SU-DHL-6 (cell line): ENCODE data around the gene EPHA3.

Experiments used
- H2AFZ ChIP-seq: fragments of 200-600 bp; sonication (generic); 2 replicates; pipeline ENCODE4 v1.6.1; 2014; ENCODE audit warnings: low read depth, mild to moderate bottlenecking, moderate library complexity, mixed read lengths, antibody characterized with exemption, low read length; ENCODE audit not compliant: severe bottlenecking
- H3F3A ChIP-seq: fragments of 200-600 bp; shearing (Covaris generic); 2 replicates; pipeline ENCODE4 v1.6.0; 2016; ENCODE audit warnings: antibody characterized with exemption, mild to moderate bottlenecking; ENCODE audit not compliant: insufficient read depth
- H3K27ac ChIP-seq: fragments of 200-600 bp; sonication (generic); 2 replicates; pipeline ENCODE4 v1.5.1; 2016; ENCODE audit warnings: low read depth, mild to moderate bottlenecking, low read length, moderate library complexity, mixed read lengths
- H3K27me3 ChIP-seq: fragments of 200-600 bp; sonication (generic), shearing (Covaris generic); 2 replicates; pipeline ENCODE4 v1.6.0; 2014; ENCODE audit warnings: mild to moderate bottlenecking, low read length
- H3K36me3 ChIP-seq: fragments of 200-600 bp; sonication (generic); 2 replicates; pipeline ENCODE4 v1.6.1; 2014; ENCODE audit warnings: mild to moderate bottlenecking, low read length, mixed read lengths
- H3K4me2 ChIP-seq: fragments of 300-600, 200-600 bp; shearing (Covaris generic), sonication (generic); 2 replicates; pipeline ENCODE4 v1.6.0; 2014; ENCODE audit warnings: low read length, low read depth, mild to moderate bottlenecking; ENCODE audit not compliant: poor library complexity, severe bottlenecking
- H3K4me3 ChIP-seq: fragments of 200-600 bp; sonication (generic); 2 replicates; pipeline ENCODE4 v1.5.1; 2014; ENCODE audit warnings: antibody characterized with exemption, low read length, mild to moderate bottlenecking, mixed read lengths; ENCODE audit not compliant: insufficient read depth, poor library complexity, severe bottlenecking
- H3K79me2 ChIP-seq: fragments of 200-600 bp; sonication (generic); 2 replicates; pipeline ENCODE4 v1.6.1; 2014; ENCODE audit warnings: mild to moderate bottlenecking, low read length, moderate library complexity; ENCODE audit not compliant: insufficient read depth
- H3K9ac ChIP-seq: fragments of 200-600 bp; sonication (generic); 2 replicates; pipeline ENCODE4 v1.7.0; 2014; ENCODE audit warnings: mild to moderate bottlenecking, low read length
- H3K9me2 ChIP-seq: fragments of 200-600 bp; sonication (generic); replicated peaks from 2 replicates; pipeline ENCODE4 v1.6.1; 2014; ENCODE audit warnings: low read length; ENCODE audit not compliant: insufficient read depth
- H3K9me3 ChIP-seq: fragments of 200-600 bp; sonication (generic); 2 replicates; pipeline ENCODE4 v1.6.1; 2014; ENCODE audit warnings: low read length, mixed read lengths; ENCODE audit not compliant: insufficient read depth
- H4K20me1 ChIP-seq: fragments of 200-600 bp; sonication (generic); 2 replicates; pipeline ENCODE4 v1.6.1; 2014; ENCODE audit warnings: low read depth, mild to moderate bottlenecking, antibody characterized with exemption, low read length, moderate library complexity, mixed read lengths
- EZH2phosphoT487 ChIP-seq: fragments of 200-600 bp; sonication (generic), shearing (Covaris generic); conservative IDR thresholded peaks from 2 replicates; pipeline ENCODE4 v1.6.1; 2018; ENCODE audit warnings: mild to moderate bottlenecking, antibody characterized with exemption, low read length, moderate library complexity, mixed read lengths
- TF ChIP-seq, protein P1 (sequence below): fragments of 200-600 bp; sonication (generic); IDR thresholded peaks from one replicate; pipeline ENCODE4 v1.5.1; 2017; ENCODE audit warnings: antibody characterized with exemption, mild to moderate bottlenecking, low read length, moderate library complexity; ENCODE audit not compliant: insufficient read depth, poor library complexity, severe bottlenecking

EPHA3 gene

DNA sequence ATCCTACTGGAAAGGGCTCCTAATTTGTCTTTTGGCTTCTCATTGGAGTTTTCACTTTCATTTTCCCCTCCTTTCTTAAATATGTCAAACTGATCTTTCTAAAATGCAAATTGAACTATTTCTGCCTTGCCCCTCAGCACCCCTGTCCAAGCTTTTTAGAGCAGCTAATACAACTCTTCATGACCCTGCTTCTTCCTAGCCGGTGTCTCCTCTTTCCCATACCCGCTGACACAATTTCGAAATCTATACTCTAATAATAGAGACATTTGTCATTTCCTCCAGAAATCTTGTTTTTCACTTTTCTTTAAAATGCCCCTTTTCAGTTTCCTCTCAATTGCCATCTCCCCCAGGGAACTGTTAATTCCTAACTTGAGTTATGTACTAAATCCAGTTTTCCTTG, 2.9 kb upstream of the EPHA3 start:
- H3F3A ChIP-seq: no peaks in the 10 kb centered on the region
- H3K4me3 ChIP-seq: no peak overlapping the region
- no peaks in the 10 kb centered on the region for H4K20me1 ChIP-seq
- H3K4me2 ChIP-seq: no peak overlapping the region
- no peaks in the 10 kb centered on the region for H3K36me3 ChIP-seq
- H3K9ac ChIP-seq: no peak overlapping the region
- H3K9me2 ChIP-seq: no peaks in the 10 kb centered on the region
- no peaks in the 10 kb centered on the region for H3K27me3 ChIP-seq
- no peak for TF ChIP-seq EZH2phosphoT487
- TF ChIP-seq, protein P1, sequence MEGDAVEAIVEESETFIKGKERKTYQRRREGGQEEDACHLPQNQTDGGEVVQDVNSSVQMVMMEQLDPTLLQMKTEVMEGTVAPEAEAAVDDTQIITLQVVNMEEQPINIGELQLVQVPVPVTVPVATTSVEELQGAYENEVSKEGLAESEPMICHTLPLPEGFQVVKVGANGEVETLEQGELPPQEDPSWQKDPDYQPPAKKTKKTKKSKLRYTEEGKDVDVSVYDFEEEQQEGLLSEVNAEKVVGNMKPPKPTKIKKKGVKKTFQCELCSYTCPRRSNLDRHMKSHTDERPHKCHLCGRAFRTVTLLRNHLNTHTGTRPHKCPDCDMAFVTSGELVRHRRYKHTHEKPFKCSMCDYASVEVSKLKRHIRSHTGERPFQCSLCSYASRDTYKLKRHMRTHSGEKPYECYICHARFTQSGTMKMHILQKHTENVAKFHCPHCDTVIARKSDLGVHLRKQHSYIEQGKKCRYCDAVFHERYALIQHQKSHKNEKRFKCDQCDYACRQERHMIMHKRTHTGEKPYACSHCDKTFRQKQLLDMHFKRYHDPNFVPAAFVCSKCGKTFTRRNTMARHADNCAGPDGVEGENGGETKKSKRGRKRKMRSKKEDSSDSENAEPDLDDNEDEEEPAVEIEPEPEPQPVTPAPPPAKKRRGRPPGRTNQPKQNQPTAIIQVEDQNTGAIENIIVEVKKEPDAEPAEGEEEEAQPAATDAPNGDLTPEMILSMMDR: no peak
- no peak overlapping the region for H3K27ac ChIP-seq
- H3K79me2 ChIP-seq: no peaks in the 10 kb centered on the region
- no peaks in the 10 kb centered on the region for H3K9me3 ChIP-seq
- no peak overlapping the region for H2AFZ ChIP-seq

DNA sequence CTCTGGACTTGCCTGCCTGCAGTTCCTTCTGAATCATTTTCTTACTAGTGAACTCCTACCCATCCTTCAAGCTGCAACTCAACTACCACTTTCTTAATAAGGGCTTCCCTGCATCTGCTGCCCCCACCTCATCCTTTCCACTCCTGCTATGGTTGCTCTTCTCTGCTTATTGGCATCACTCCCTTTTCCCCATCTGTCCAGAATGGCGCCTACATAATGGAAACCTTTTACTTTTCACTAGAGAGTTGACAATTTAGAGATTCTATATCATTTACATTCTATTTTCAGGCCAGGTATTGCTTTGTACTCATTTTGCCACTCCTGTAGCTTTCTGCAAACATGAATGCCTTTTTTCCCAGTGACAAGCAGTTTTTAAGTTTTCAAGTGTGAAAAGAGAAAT, 1.9 kb upstream of the EPHA3 start:
- no peaks in the 10 kb centered on the region for H3K9me2 ChIP-seq
- H3K4me2 ChIP-seq: no peak overlapping the region
- H4K20me1 ChIP-seq: no peaks in the 10 kb centered on the region
- no peaks in the 10 kb centered on the region for H3K27me3 ChIP-seq
- H3K4me3 ChIP-seq: no peak overlapping the region
- no peaks in the 10 kb centered on the region for H3K79me2 ChIP-seq
- no peaks in the 10 kb centered on the region for H3K9me3 ChIP-seq
- H3K9ac ChIP-seq: no peak overlapping the region
- no peaks in the 10 kb centered on the region for H3F3A ChIP-seq
- no peak overlapping the region for H2AFZ ChIP-seq
- H3K27ac ChIP-seq: no peak overlapping the region
- no peak for TF ChIP-seq EZH2phosphoT487
- TF ChIP-seq, protein P1: no peak
- H3K36me3 ChIP-seq: no peaks in the 10 kb centered on the region

DNA sequence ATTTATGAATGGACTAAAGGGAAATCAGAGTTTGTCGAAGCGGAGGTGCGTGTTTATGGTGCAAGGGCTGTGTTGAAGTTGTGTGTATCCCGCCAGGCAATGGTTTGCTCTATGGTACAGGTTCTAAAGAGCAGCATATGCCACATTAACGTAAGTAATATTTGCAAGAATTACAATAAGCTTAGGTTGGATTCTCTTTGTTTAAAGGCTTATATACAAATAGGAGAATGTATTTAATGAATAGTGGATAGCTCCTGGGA, 800 bp downstream of the EPHA3 start:
- Histone ChIP-seq H3K36me3 (no peaks in the 10 kb centered on the region), H3F3A (no peaks in the 10 kb centered on the region), H3K4me2 (no peak overlapping the region), H4K20me1 (no peaks in the 10 kb centered on the region), H2AFZ (no peak overlapping the region), H3K79me2 (no peaks in the 10 kb centered on the region), H3K27me3 (no peaks in the 10 kb centered on the region), H3K4me3 (no peak overlapping the region), H3K9me3 (no peaks in the 10 kb centered on the region), H3K27ac (no peak overlapping the region), H3K9me2 (no peaks in the 10 kb centered on the region), H3K9ac (no peak overlapping the region)
- TF ChIP-seq EZH2phosphoT487: no peak
- TF ChIP-seq, protein P1: no peak

DNA sequence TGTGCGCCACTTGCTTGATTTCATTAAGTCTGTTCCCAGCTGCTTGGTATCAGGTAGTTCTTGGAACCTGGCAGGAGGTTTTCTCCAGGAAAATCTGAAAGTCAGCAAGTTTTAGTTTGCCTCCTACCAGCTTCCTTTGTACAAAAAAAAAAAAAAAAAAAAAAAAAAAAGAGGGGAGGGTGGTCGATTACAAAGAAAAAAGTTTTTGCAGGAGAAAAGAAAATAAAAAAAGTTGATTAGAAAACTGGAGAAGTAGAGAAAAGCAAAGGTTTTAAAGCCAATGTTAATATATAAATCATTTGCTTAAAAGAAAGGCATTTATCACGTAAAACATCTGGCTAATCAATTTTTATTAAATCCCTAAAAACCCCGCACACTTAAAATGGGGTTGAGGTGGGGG, 5.9 kb downstream of the EPHA3 start:
- H3K27me3 ChIP-seq: no peaks in the 10 kb centered on the region
- no peak overlapping the region for H3K9ac ChIP-seq
- H3K4me3 ChIP-seq: no peak overlapping the region
- no peaks in the 10 kb centered on the region for H3F3A ChIP-seq
- no peaks in the 10 kb centered on the region for H3K36me3 ChIP-seq
- no peaks in the 10 kb centered on the region for H3K79me2 ChIP-seq
- no peak overlapping the region for H3K27ac ChIP-seq
- TF ChIP-seq, protein P1: no peak
- no peak for TF ChIP-seq EZH2phosphoT487
- no peaks in the 10 kb centered on the region for H3K9me2 ChIP-seq
- H4K20me1 ChIP-seq: no peaks in the 10 kb centered on the region
- H2AFZ ChIP-seq: no peak overlapping the region
- no peaks in the 10 kb centered on the region for H3K9me3 ChIP-seq
- no peak overlapping the region for H3K4me2 ChIP-seq
